HEK293 (cell line): ENCODE results near the gene PLEKHA7.

ENCODE experiments used
- BCL11A ChIP-seq: fragments of 450-650 bp; formaldehyde crosslinking; IDR thresholded peaks from 2 replicates; pipeline ENCODE4 v1.5.1; 2016; ENCODE audit warnings: low read depth, missing biosample characterization, missing genetic modification characterization
- EGR2 ChIP-seq: fragments of 450-650 bp; formaldehyde crosslinking; IDR thresholded peaks from 2 replicates; pipeline ENCODE4 v1.5.1; 2016; ENCODE audit warnings: low read depth, missing biosample characterization, missing genetic modification characterization
- GLI2 ChIP-seq: fragments of 450-650 bp; formaldehyde crosslinking; IDR thresholded peaks from 2 replicates; pipeline ENCODE4; 2017; ENCODE audit warnings: missing biosample characterization, missing genetic modification characterization, low read depth, borderline replicate concordance
- HOXA7 ChIP-seq: sonication (generic); formaldehyde crosslinking; IDR thresholded peaks from 2 replicates; pipeline ENCODE4 v1.8.1; 2022; ENCODE audit warnings: missing genetic modification reagents, borderline replicate concordance
- RBAK ChIP-seq: fragments of 450-650 bp; formaldehyde crosslinking; IDR thresholded peaks from 2 replicates; pipeline ENCODE4 v1.5.1; 2016; ENCODE audit warnings: missing biosample characterization, missing genetic modification characterization
- ZBTB20 ChIP-seq: fragments of 450-650 bp; formaldehyde crosslinking; IDR thresholded peaks from 2 replicates; pipeline ENCODE4 v1.5.1; 2016; ENCODE audit warnings: missing biosample characterization, missing genetic modification characterization
- ZBTB7A ChIP-seq: fragments of 450-650 bp; formaldehyde crosslinking; IDR thresholded peaks from 2 replicates; pipeline ENCODE4 v1.5.1; 2016; ENCODE audit warnings: low read depth, missing biosample characterization, missing genetic modification characterization
- ZFP69B ChIP-seq: fragments of 450-650 bp; formaldehyde crosslinking; IDR thresholded peaks from 2 replicates; pipeline ENCODE4 v1.5.1; 2016; ENCODE audit warnings: missing biosample characterization, missing genetic modification characterization
- ZIC2 ChIP-seq: fragments of 450-650 bp; formaldehyde crosslinking; IDR thresholded peaks from 2 replicates; pipeline ENCODE4 v1.5.1; 2016; ENCODE audit warnings: missing biosample characterization, missing genetic modification characterization
- ZNF10 ChIP-seq: fragments of 450-650 bp; formaldehyde crosslinking; IDR thresholded peaks from 2 replicates; pipeline ENCODE4 v1.5.1; 2017; ENCODE audit warnings: missing biosample characterization, missing genetic modification characterization
- ZNF112 ChIP-seq: fragments of 450-650 bp; formaldehyde crosslinking; IDR thresholded peaks from 2 replicates; pipeline ENCODE4 v1.5.0; 2017; ENCODE audit warnings: missing biosample characterization, missing genetic modification characterization
- ZNF169 ChIP-seq: fragments of 450-650 bp; formaldehyde crosslinking; IDR thresholded peaks from 2 replicates; pipeline ENCODE4 v1.5.1; 2016; ENCODE audit warnings: missing biosample characterization, missing genetic modification characterization
- ZNF24 ChIP-seq: fragments of 450-650 bp; formaldehyde crosslinking; IDR thresholded peaks from 2 replicates; pipeline ENCODE4 v1.5.1; 2016; ENCODE audit warnings: missing biosample characterization, missing genetic modification characterization
- ZNF280C ChIP-seq: fragments of 450-650 bp; formaldehyde crosslinking; IDR thresholded peaks from 2 replicates; pipeline ENCODE4 v1.5.1; 2016; ENCODE audit warnings: missing biosample characterization, missing genetic modification characterization
- ZNF311 ChIP-seq: fragments of 450-650 bp; formaldehyde crosslinking; IDR thresholded peaks from 2 replicates; pipeline ENCODE4 v1.5.1; 2017; ENCODE audit warnings: missing biosample characterization, missing genetic modification characterization, borderline replicate concordance
- ZNF391 ChIP-seq: fragments of 450-650 bp; formaldehyde crosslinking; IDR thresholded peaks from 2 replicates; pipeline ENCODE4 v1.5.1; 2016; ENCODE audit warnings: low read depth, missing biosample characterization, missing genetic modification characterization, borderline replicate concordance
- ZNF548 ChIP-seq: fragments of 450-650 bp; formaldehyde crosslinking; IDR thresholded peaks from 2 replicates; pipeline ENCODE4 v1.5.1; 2016; ENCODE audit warnings: missing biosample characterization, missing genetic modification characterization
- ZNF549 ChIP-seq: fragments of 450-650 bp; IDR thresholded peaks from 2 replicates; pipeline ENCODE4 v1.5.1; 2018; ENCODE audit warnings: missing biosample characterization, missing genetic modification characterization, mild to moderate bottlenecking, inconsistent platforms, moderate library complexity
- ZNF571 ChIP-seq: fragments of 450-650 bp; formaldehyde crosslinking; IDR thresholded peaks from 2 replicates; pipeline ENCODE4 v1.5.0; 2017; ENCODE audit warnings: missing biosample characterization, missing genetic modification characterization
- ZNF639 ChIP-seq: fragments of 450-650 bp; formaldehyde crosslinking; IDR thresholded peaks from 2 replicates; pipeline ENCODE4 v1.5.1; 2016; ENCODE audit warnings: missing biosample characterization, missing genetic modification characterization
- ZNF658 ChIP-seq: fragments of 450-650 bp; formaldehyde crosslinking; IDR thresholded peaks from 2 replicates; pipeline ENCODE4; 2016; ENCODE audit warnings: missing biosample characterization, missing genetic modification characterization
- ZNF664 ChIP-seq: fragments of 450-650 bp; formaldehyde crosslinking; IDR thresholded peaks from 2 replicates; pipeline ENCODE4 v1.5.1; 2016; ENCODE audit warnings: missing biosample characterization, missing genetic modification characterization
- ZNF670 ChIP-seq: fragments of 450-650 bp; formaldehyde crosslinking; IDR thresholded peaks from 2 replicates; pipeline ENCODE4 v1.5.1; 2016; ENCODE audit warnings: missing biosample characterization, missing genetic modification characterization, low read depth
- ZNF677 ChIP-seq: fragments of 450-650 bp; IDR thresholded peaks from 2 replicates; pipeline ENCODE4 v1.5.0; 2018; ENCODE audit warnings: missing biosample characterization, mild to moderate bottlenecking, missing genetic modification characterization, moderate library complexity
- ZNF843 ChIP-seq: fragments of 450-650 bp; formaldehyde crosslinking; IDR thresholded peaks from 2 replicates; pipeline ENCODE4 v1.5.1; 2016; ENCODE audit warnings: missing biosample characterization, missing genetic modification characterization
- ZXDB ChIP-seq: fragments of 450-650 bp; formaldehyde crosslinking; IDR thresholded peaks from 2 replicates; pipeline ENCODE4 v1.5.1; 2016; ENCODE audit warnings: missing biosample characterization, missing genetic modification characterization
- TF ChIP-seq, protein P1 (sequence below): fragments of 450-650 bp; formaldehyde crosslinking; IDR thresholded peaks from 2 replicates; pipeline ENCODE4 v1.5.1; 2016; ENCODE audit warnings: missing biosample characterization, missing genetic modification characterization
- TF ChIP-seq, protein P2 (sequence below): fragments of 450-650 bp; formaldehyde crosslinking; IDR thresholded peaks from 2 replicates; pipeline ENCODE4 v1.5.1; 2017; ENCODE audit warnings: missing biosample characterization, missing genetic modification characterization
- TF ChIP-seq, protein P3 (sequence below): fragments of 450-650 bp; formaldehyde crosslinking; IDR thresholded peaks from 2 replicates; pipeline ENCODE4 v1.5.1; 2016; ENCODE audit warnings: missing biosample characterization, missing genetic modification characterization
- TF ChIP-seq, protein P4 (sequence below): fragments of 450-650 bp; formaldehyde crosslinking; IDR thresholded peaks from 2 replicates; pipeline ENCODE4 v1.5.1; 2017; ENCODE audit warnings: missing biosample characterization, missing genetic modification characterization
- TF ChIP-seq, protein P5 (sequence below): fragments of 450-650 bp; formaldehyde crosslinking; IDR thresholded peaks from 2 replicates; pipeline ENCODE4; 2016; ENCODE audit warnings: missing biosample characterization, missing genetic modification characterization

Gene PLEKHA7

DNA sequence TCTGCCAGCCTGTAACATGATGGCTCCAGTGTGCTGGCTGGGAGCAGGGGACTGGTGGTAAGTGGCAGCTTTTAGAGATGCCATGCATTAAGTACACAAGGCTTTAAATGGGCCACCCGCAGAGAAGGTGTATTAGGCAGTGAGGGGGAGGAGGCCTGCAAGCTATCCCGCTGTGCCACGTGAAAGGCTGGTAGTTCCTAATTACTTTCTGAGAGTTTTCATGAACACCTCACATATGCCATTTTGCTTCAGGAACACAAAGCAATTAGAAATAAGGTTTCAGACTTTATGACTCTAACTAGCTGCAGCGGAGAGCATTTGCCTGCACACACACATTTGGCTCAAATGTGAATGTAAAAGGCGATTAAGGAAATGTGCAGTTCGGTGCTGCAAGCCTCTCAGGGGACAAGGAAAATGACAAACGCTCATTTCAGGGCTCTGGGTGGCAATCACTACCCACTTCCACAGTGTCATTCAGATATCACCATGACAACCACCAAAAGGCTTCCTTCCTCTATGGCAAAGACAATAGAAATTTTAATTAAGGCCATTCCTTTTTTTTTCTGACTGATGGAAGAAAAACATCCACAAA, 116.6 kb downstream of the PLEKHA7 start (continued):
- TF ChIP-seq ZNF280C (no peak), ZNF311 (no peak), ZNF549 (tag by site-specific recombination) (no peak), ZNF664 (tag by site-specific recombination) (no peak), ZBTB7A (tag by site-specific recombination) (no peak), BCL11A (tag by site-specific recombination) (no peak), ZXDB (tag by site-specific recombination) (no peak), RBAK (tag by site-specific recombination) (no peak), ZNF10 (tag by site-specific recombination) (no peak; the same call in 1 of the 2 replicates), ZNF639 (no peak), ZNF677 (tag by site-specific recombination) (no peak), ZNF112 (tag by site-specific recombination) (no peak), ZNF670 (tag by site-specific recombination) (no peak), HOXA7 (CRISPR knock-in tag) (no peak), ZNF571 (no peak), ZIC2 (peak; percentile 76), GLI2 (tag by site-specific recombination) (no peak), EGR2 (tag by site-specific recombination) (peak; percentile 27; the same call in 1 of the 2 replicates), ZNF843 (tag by site-specific recombination) (peak; percentile 73), ZNF24 (tag by site-specific recombination) (0 out of 2 replicates have a peak, but pooled peaks have one; percentile 43), ZNF548 (tag by site-specific recombination) (no peak), ZNF391 (no peak), ZFP69B (tag by site-specific recombination) (no peak), ZNF169 (tag by site-specific recombination) (no peak), ZBTB20 (tag by site-specific recombination) (peak; percentile 81), ZNF658 (no peak)
- TF ChIP-seq, protein P1, sequence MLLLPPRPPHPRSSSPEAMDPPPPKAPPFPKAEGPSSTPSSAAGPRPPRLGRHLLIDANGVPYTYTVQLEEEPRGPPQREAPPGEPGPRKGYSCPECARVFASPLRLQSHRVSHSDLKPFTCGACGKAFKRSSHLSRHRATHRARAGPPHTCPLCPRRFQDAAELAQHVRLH (tag by site-specific recombination): peak; percentile 13; the same call in 1 of the 2 replicates
- TF ChIP-seq, protein P2, sequence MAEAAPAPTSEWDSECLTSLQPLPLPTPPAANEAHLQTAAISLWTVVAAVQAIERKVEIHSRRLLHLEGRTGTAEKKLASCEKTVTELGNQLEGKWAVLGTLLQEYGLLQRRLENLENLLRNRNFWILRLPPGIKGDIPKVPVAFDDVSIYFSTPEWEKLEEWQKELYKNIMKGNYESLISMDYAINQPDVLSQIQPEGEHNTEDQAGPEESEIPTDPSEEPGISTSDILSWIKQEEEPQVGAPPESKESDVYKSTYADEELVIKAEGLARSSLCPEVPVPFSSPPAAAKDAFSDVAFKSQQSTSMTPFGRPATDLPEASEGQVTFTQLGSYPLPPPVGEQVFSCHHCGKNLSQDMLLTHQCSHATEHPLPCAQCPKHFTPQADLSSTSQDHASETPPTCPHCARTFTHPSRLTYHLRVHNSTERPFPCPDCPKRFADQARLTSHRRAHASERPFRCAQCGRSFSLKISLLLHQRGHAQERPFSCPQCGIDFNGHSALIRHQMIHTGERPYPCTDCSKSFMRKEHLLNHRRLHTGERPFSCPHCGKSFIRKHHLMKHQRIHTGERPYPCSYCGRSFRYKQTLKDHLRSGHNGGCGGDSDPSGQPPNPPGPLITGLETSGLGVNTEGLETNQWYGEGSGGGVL (tag by site-specific recombination): 0 out of 2 replicates have a peak, but pooled peaks have one; percentile 10
- TF ChIP-seq, protein P3, sequence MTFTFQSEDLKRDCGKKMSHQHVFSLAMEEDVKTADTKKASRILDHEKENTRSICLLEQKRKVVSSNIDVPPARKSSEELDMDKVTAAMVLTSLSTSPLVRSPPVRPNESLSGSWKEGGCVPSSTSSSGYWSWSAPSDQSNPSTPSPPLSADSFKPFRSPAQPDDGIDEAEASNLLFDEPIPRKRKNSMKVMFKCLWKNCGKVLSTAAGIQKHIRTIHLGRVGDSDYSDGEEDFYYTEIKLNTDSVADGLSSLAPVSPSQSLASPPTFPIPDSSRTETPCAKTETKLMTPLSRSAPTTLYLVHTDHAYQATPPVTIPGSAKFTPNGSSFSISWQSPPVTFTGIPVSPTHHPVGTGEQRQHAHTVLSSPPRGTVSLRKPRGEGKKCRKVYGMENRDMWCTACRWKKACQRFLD (tag by site-specific recombination): no peak
- TF ChIP-seq, protein P4, sequence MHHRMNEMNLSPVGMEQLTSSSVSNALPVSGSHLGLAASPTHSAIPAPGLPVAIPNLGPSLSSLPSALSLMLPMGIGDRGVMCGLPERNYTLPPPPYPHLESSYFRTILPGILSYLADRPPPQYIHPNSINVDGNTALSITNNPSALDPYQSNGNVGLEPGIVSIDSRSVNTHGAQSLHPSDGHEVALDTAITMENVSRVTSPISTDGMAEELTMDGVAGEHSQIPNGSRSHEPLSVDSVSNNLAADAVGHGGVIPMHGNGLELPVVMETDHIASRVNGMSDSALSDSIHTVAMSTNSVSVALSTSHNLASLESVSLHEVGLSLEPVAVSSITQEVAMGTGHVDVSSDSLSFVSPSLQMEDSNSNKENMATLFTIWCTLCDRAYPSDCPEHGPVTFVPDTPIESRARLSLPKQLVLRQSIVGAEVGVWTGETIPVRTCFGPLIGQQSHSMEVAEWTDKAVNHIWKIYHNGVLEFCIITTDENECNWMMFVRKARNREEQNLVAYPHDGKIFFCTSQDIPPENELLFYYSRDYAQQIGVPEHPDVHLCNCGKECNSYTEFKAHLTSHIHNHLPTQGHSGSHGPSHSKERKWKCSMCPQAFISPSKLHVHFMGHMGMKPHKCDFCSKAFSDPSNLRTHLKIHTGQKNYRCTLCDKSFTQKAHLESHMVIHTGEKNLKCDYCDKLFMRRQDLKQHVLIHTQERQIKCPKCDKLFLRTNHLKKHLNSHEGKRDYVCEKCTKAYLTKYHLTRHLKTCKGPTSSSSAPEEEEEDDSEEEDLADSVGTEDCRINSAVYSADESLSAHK (tag by site-specific recombination): peak; percentile 77
- TF ChIP-seq, protein P5, sequence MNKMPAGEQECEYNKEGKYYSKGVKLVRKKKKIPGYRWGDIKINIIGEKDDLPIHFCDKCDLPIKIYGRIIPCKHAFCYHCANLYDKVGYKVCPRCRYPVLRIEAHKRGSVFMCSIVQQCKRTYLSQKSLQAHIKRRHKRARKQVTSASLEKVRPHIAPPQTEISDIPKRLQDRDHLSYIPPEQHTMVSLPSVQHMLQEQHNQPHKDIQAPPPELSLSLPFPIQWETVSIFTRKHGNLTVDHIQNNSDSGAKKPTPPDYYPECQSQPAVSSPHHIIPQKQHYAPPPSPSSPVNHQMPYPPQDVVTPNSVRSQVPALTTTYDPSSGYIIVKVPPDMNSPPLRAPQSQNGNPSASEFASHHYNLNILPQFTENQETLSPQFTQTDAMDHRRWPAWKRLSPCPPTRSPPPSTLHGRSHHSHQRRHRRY (tag by site-specific recombination): no peak
